ENCODE data around the gene ARHGAP22. TPM values are rescaled to one million over a fixed set of nuclear protein-coding genes. Genes with fewer than 3 reads are reported as not detected.

The ARHGAP22 gene
- total and polyA plus RNA-seq, 2 experiments from 2014 or later = 3.2 to 7.8 TPM

DNA sequence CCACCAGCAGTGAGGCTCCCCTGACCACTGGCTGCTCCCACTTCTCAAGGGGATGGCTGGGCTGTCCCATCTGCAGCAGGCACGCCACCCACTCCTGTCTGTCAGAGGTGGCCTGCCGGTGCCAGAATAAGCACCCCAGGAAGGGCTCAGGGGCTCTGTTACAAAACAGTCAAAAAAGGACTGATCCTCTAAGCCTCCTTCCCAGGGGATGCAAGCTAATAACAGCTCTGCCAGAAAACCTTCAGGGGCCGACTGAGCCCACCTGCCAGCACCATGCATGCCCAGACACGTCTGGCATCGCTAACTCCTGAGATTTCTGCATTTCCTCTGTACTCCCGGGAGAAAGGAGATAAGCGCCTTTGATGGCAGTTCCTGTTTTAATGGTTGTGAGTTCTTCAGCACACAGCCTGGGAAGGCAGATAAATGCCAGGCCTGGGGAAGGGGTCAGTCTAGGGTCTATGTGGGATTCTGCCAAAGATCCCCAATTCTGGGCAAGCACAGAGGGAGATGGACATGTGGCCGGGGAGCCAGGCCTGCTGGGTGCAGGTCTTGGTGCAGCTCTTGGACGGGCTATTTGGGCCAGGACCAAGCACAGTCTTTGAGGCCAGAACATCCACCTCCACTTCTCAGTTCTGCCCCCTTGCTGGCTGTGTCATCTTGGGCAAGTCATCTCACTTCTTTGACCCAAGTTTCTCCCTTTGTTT, 128.4 kb downstream of the ARHGAP22 start:
- peak in 1 of 2 donors; percentile 43 for DNase-seq (ENCODE audit: low read depth in 1 of 2, low spot score in 1 of 2)
- H3K27me3 ChIP-seq = no peaks in the 10 kb centered on the region
- no peak overlapping the region for H3K4me3 ChIP-seq
- H3K36me3 ChIP-seq = no peaks in the 10 kb centered on the region
- no peaks in the 10 kb centered on the region for H3K9me3 ChIP-seq (ENCODE audit: low read depth)
- H3K27ac ChIP-seq = no peak overlapping the region
- H3K4me1 ChIP-seq (ENCODE audit: low read depth) = peaks cover 12% of the 10 kb centered on the region
- no peak for TF ChIP-seq CTCF (IDR thresholded peaks at IDR 0.05; ENCODE audit: low read depth, low read length)

- Histone ChIP-seq H3K27ac (no peak overlapping the region), H3K4me3 (no peak overlapping the region), H3K27me3 (no peaks in the 10 kb centered on the region), H3K9me3 (ENCODE audit: low read depth) (no peaks in the 10 kb centered on the region), H3K36me3 (no peaks in the 10 kb centered on the region), H3K4me1 (ENCODE audit: low read depth) (peaks cover 9% of the 10 kb centered on the region)
- no peak for TF ChIP-seq CTCF (IDR thresholded peaks at IDR 0.05; ENCODE audit: low read depth, low read length)
- DNase-seq (ENCODE audit: low read depth in 1 of 2, low spot score in 1 of 2) = no peak
These were observed 129.0 kb downstream of the ARHGAP22 start for GRCh38 chr10:48475943-48476278.

DNA sequence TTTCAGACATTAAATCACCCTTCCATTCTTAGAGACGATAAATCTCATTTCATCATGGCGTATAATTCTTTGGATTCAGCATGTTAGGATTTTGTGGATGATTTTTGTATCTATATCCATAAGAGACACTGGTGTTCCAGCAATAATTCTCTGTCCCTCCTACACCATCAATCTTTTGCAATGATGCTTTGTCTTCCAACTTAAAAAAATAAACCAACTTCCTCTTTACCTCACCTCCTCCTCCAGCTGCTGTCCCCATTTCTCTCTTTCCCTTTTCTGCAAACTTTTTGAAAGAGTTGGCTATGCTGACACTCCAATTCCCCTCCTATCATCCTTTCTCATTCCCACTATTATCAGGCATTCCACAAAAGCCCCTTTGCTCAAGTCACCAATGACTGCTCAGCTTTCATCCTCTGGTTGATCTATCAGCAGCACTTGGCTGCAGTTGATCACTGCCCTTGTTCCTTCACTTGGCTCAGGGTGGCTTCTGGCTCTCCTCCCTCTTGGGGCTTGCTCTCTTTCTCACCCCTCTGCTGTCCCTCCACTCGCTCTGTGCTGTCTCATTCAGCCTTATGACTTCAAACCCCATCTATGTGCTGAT, 130.0 kb downstream of the ARHGAP22 start:
- H3K27me3 ChIP-seq = no peaks in the 10 kb centered on the region
- H3K36me3 ChIP-seq = no peaks in the 10 kb centered on the region
- TF ChIP-seq CTCF (IDR thresholded peaks at IDR 0.05; ENCODE audit: low read depth, low read length) = no peak
- no peaks in the 10 kb centered on the region for H3K9me3 ChIP-seq (ENCODE audit: low read depth)
- no peak overlapping the region for H3K27ac ChIP-seq
- peaks cover 19% of the 10 kb centered on the region for H3K4me1 ChIP-seq (ENCODE audit: low read depth)
- no peak overlapping the region for H3K4me3 ChIP-seq
- no peak for DNase-seq (ENCODE audit: low read depth in 1 of 2, low spot score in 1 of 2)

- Histone ChIP-seq H3K9me3 (ENCODE audit: low read depth) (no peaks in the 10 kb centered on the region), H3K27ac (no peak overlapping the region), H3K36me3 (no peaks in the 10 kb centered on the region), H3K27me3 (no peaks in the 10 kb centered on the region), H3K4me3 (no peak overlapping the region), H3K4me1 (ENCODE audit: low read depth) (peaks cover 24% of the 10 kb centered on the region)
- DNase-seq (ENCODE audit: low read depth in 1 of 2, low spot score in 1 of 2) = no peak
- no peak for TF ChIP-seq CTCF (IDR thresholded peaks at IDR 0.05; ENCODE audit: low read depth, low read length)
These were observed 131.2 kb downstream of the ARHGAP22 start for GRCh38 chr10:48473704-48474103.

DNA sequence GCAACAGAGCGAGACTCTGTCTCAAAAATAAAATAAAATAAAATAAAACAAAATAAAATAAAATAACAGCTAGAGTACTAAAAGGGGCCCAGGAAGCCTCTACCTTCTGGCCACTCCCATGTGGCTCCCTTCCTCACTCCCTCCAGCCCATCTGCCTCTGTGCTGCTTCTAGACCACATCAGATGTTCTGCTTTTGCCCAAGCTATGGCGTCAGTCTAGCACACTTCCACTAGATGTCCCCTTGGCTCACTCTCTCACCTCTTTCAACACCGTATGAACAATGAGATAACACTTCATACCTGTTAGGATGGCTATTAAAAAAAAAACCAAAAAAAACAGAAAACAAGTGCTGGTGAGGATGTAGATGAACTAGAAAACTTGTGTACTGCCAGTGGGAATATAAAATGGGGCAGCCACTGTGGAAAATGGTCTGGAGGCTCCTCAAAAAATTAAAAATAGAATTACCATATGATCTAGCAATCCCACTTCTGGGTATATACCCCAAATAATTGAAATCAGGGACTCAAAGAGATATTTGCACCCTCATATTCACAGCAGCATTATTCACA, 132.3 kb downstream of the ARHGAP22 start:
- Histone ChIP-seq H3K36me3 (no peaks in the 10 kb centered on the region), H3K4me1 (ENCODE audit: low read depth) (peaks cover 30% of the 10 kb centered on the region), H3K27ac (no peak overlapping the region), H3K27me3 (no peaks in the 10 kb centered on the region), H3K4me3 (no peak overlapping the region), H3K9me3 (ENCODE audit: low read depth) (no peaks in the 10 kb centered on the region)
- TF ChIP-seq CTCF (IDR thresholded peaks at IDR 0.05; ENCODE audit: low read depth, low read length) = no peak
- DNase-seq (ENCODE audit: low read depth in 1 of 2, low spot score in 1 of 2) = no peak
